Measurements from ENCODE around the gene TRPC4.

GRCh38 chr13:37680137-37680536 lies 189.4 kb downstream of the TRPC4 start:
- TF ChIP-seq, protein P1, sequence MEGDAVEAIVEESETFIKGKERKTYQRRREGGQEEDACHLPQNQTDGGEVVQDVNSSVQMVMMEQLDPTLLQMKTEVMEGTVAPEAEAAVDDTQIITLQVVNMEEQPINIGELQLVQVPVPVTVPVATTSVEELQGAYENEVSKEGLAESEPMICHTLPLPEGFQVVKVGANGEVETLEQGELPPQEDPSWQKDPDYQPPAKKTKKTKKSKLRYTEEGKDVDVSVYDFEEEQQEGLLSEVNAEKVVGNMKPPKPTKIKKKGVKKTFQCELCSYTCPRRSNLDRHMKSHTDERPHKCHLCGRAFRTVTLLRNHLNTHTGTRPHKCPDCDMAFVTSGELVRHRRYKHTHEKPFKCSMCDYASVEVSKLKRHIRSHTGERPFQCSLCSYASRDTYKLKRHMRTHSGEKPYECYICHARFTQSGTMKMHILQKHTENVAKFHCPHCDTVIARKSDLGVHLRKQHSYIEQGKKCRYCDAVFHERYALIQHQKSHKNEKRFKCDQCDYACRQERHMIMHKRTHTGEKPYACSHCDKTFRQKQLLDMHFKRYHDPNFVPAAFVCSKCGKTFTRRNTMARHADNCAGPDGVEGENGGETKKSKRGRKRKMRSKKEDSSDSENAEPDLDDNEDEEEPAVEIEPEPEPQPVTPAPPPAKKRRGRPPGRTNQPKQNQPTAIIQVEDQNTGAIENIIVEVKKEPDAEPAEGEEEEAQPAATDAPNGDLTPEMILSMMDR (IDR thresholded peaks at IDR 0.05; ENCODE audit: insufficient read depth, low read length) = no peak
- TF ChIP-seq POLR2AphosphoS5 (IDR thresholded peaks at IDR 0.05; ENCODE audit: low read depth) = no peak
- no peak for TF ChIP-seq REST (IDR thresholded peaks at IDR 0.05; ENCODE audit: insufficient replicate concordance, low read depth)
